Measurements from ENCODE around the gene PREPL. TPM values are rescaled to one million over a fixed set of nuclear protein-coding genes. Genes with fewer than 3 reads are reported as not detected.

Gene PREPL
- total and polyA plus RNA-seq, 9 donors: 19.5 to 85.5 (median 58.6) TPM

GRCh38 chr2:44347526-44347925, 13.8 kb downstream of the PREPL start:
- no peak for TF ChIP-seq CTCF (IDR thresholded peaks at IDR 0.05)
- TF ChIP-seq POLR2A (IDR thresholded peaks at IDR 0.05): no peak
- TF ChIP-seq EP300 (IDR thresholded peaks at IDR 0.05): no peak
- no peak for DNase-seq
- Histone ChIP-seq H3K4me3 (no peak overlapping the region), H3K9me3 (no peaks in the 10 kb centered on the region), H3K27ac (no peak overlapping the region), H3K36me3 (no peaks in the 10 kb centered on the region), H3K27me3 (no peaks in the 10 kb centered on the region), H3K4me1 (ENCODE audit: insufficient read depth) (peaks cover 3% of the 10 kb centered on the region)
- intact Hi-C loops (cut with DNase I): no loop called here
- 6 to 28% (median 19%) methylated on average over 2 of the region's 2 CpGs for WGBS, 3 donors

- Histone ChIP-seq H3K9me3 (no peaks in the 10 kb centered on the region), H3K4me1 (ENCODE audit: insufficient read depth) (peaks cover 1% of the 10 kb centered on the region), H3K4me3 (no peak overlapping the region), H3K27ac (no peak overlapping the region), H3K27me3 (no peaks in the 10 kb centered on the region), H3K36me3 (no peaks in the 10 kb centered on the region)
- DNase-seq: no peak
- intact Hi-C loops (cut with DNase I): no loop called here
- 91 to 100% (median 97%) methylated on average over 1 of the region's 1 CpG for WGBS, 3 donors
- TF ChIP-seq POLR2A (IDR thresholded peaks at IDR 0.05) (no peak), EP300 (IDR thresholded peaks at IDR 0.05) (no peak), CTCF (IDR thresholded peaks at IDR 0.05) (no peak)
Observed at GRCh38 chr2:44342854-44343253, 18.4 kb downstream of the PREPL start.

GRCh38 chr2:44335806-44336538, 25.3 kb downstream of the PREPL start:
- no peak for TF ChIP-seq EP300 (IDR thresholded peaks at IDR 0.05)
- TF ChIP-seq POLR2A (IDR thresholded peaks at IDR 0.05): no peak
- TF ChIP-seq CTCF (IDR thresholded peaks at IDR 0.05): no peak
- Histone ChIP-seq H3K27me3 (no peaks in the 10 kb centered on the region), H3K4me3 (no peak overlapping the region), H3K4me1 (ENCODE audit: insufficient read depth) (peaks cover 2% of the 10 kb centered on the region), H3K27ac (no peak overlapping the region), H3K36me3 (no peaks in the 10 kb centered on the region), H3K9me3 (no peaks in the 10 kb centered on the region)
- intact Hi-C loops (cut with DNase I): no loop called here
- no peak for DNase-seq
- WGBS, 3 donors: 80 to 97% (median 91%) methylated on average over 2 of the region's 2 CpGs

GRCh38 chr2:44333994-44334393, 27.3 kb downstream of the PREPL start:
- TF ChIP-seq CTCF (IDR thresholded peaks at IDR 0.05) (no peak), POLR2A (IDR thresholded peaks at IDR 0.05) (no peak), EP300 (IDR thresholded peaks at IDR 0.05) (no peak)
- Histone ChIP-seq H3K36me3 (no peaks in the 10 kb centered on the region), H3K27me3 (no peaks in the 10 kb centered on the region), H3K9me3 (no peaks in the 10 kb centered on the region), H3K4me1 (ENCODE audit: insufficient read depth) (peaks cover 2% of the 10 kb centered on the region), H3K27ac (no peak overlapping the region), H3K4me3 (no peak overlapping the region)
- 70 to 74% (median 72%) methylated on average over 1 of the region's 1 CpG for WGBS, 3 donors
- DNase-seq: no peak
- intact Hi-C loops (cut with DNase I): no loop called here
